SW 1271 (cell line): ENCODE measurements around the gene SFN.
A peak's percentile ranks its signal among the peaks of the same experiment; 100 is the strongest.
"Not testable (repeated sequence)": the region's sequence is repeated elsewhere in the genome, so short reads cannot be mapped to it uniquely, and the experiment has no call there.

Experiments used
- DNase-seq, 2 experiments: peaks; one replicate each; lab custom pipeline; 2025; lab: John Stamatoyannopoulos, UW

SFN gene

GRCh38 chr1:26862781-26863684, at the start of gene SFN:
Gene SFN, plus strand, starts transcription at chr1:26863149. Its CDS starts 64 bp downstream, at chr1:26863213.
- DNase-seq, result peak in 1 of 2 experiments; percentile 26

- no peak for DNase-seq
These were observed 48.6 kb upstream of the SFN start for GRCh38 chr1:26814377-26814776.

GRCh38 chr1:26814893-26815292, 48.1 kb upstream of the SFN start:
- no peak for DNase-seq

- no peak for DNase-seq
These were observed 42.1 kb upstream of the SFN start for GRCh38 chr1:26820784-26821269.

GRCh38 chr1:26822737-26823395, 40.1 kb upstream of the SFN start:
- no peak for DNase-seq

GRCh38 chr1:26824731-26825130, 38.2 kb upstream of the SFN start:
- no peak for DNase-seq

GRCh38 chr1:26826261-26827105, 36.5 kb upstream of the SFN start, which contains the start of gene ZDHHC18:
Gene ZDHHC18, plus strand, starts transcription at chr1:26826688. Its CDS starts 117 bp downstream, at chr1:26826805.
- peak in 1 of 2 experiments; percentile 49 for DNase-seq

- no peak for DNase-seq
These were observed 35.8 kb upstream of the SFN start for GRCh38 chr1:26827106-26827604.

DNA sequence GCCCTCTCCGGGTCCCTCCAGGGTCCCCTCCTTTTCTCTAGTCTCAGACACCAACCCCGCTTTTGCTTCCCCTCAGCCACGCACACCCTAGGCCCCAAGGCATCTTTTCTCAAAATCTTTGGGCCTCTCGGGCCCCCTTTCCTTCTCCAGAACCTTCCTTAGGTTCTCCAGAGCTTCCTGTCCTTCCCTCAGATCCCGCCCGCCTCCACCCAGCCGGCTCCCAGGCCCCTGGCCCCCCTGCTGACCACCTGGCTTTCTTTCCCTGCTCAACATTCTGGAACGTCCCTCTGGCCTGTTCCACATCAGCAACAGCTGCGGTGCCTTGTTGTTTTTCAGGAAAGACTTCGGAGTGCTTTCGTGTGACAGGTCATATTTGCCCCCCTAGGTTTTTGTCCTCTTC, 35.3 kb upstream of the SFN start:
- no peak for DNase-seq

- no peak for DNase-seq
These were observed 34.4 kb upstream of the SFN start for GRCh38 chr1:26828411-26828991.

GRCh38 chr1:26829184-26829911, 33.6 kb upstream of the SFN start:
- no peak for DNase-seq

DNA sequence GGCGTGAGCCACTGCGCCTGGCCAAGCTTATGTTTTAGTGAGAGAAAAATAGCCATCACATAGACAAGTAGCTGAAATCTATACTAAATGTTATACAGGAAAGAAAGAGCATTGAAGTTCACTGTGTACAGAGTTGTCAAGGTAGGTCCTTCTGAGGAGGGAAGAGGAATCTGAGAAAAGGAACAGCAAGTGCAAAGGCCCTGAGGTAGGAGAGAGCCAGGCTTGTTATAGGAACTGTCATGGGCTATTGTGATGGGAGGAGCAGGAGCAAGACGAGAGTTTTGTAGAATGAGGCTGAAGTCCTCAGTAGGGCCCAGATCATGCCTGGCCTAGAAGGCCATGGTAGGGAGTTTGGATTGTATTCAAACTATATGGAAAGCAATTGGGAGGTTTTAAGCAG, 31.9 kb upstream of the SFN start:
- DNase-seq, result no peak

DNA sequence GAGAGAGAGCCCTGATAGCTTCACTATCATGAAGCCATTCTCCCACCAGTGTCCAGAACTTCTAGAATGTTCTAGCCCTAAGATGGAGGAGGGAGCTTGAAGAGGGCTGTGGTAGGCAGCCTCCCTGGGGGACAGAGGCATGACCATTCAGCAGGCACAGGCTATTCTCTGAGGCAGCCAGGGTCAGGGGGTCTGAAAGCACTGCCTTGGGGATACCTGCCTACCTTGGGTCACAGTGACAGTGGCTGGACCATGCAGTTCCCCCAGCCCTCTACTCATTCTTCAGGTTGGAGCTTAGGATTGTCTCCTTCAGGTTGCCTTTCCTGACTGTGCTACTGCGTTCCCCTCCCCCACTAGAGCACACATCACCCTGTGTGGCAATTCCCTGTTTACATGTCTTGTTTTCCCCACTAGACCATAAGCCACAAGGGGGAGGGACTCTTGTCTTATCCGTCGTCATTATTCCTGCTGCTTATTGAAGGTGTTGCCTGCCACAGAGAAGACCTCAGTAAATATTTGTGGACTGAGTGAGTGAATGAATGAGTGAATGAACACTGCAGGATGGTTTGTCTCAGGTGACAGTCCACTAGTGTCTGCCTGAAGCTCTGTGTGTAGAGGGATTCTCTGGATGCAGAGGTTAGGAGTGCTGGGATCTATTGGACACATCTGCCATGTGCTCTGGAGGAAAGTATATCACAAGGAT, 31.3 kb upstream of the SFN start:
- no peak for DNase-seq

DNA sequence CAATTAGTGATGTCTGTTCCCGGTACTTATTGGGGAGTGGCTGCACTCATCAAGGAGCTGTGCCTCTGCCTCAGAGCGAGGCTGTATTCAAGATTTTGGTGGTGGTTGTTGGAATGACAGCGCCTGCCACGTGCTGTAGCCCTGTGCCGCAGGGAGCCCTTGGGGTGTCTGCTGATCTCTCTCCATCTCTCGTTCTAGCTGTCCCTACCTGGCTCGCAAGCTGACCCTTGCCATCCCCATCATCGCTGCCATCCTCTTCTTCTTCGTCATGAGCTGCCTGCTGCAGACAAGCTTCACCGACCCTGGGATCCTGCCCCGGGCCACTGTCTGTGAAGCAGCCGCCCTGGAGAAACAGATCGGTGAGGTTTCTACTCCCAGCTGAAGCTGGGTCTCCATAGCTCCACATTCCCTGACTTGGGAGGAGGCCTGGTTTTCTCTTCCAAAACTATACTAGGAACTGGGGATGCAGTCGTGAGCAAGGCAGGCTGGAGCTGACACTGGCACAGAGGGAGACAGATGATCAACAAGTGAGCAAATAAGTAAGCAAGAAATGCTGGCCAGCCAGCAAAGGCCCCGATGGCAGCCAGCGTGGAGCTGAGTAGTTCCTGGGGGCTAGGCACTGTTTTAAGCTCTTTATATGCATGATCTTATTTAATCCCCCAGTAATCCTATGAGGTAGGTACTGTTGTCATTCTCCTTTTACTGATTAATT, 30.5 kb upstream of the SFN start:
- DNase-seq, result no peak

- DNase-seq, result no peak
These were observed 29.2 kb upstream of the SFN start for GRCh38 chr1:26833432-26834405.

GRCh38 chr1:26837665-26838064, 25.3 kb upstream of the SFN start:
- DNase-seq, result not testable (repeated sequence)

- DNase-seq, result no peak
These were observed 24.2 kb upstream of the SFN start for GRCh38 chr1:26838474-26839338.
